ENCODE data around the gene RILPL2.

- TF ChIP-seq TCF4 (CRISPR knock-in tag; IDR thresholded peaks at IDR 0.05; ENCODE audit: borderline replicate concordance) (no peak), ISL1 (CRISPR knock-in tag; IDR thresholded peaks at IDR 0.05) (no peak), RARB (CRISPR knock-in tag; IDR thresholded peaks at IDR 0.05) (no peak), PPARA (CRISPR knock-in tag; IDR thresholded peaks at IDR 0.05; ENCODE audit: borderline replicate concordance) (no peak), ZFP3 (CRISPR knock-in tag; IDR thresholded peaks at IDR 0.05) (no peak)
Measured at GRCh38 chr12:123453165-123453564, 16.7 kb upstream of the RILPL2 start.

All from SK-N-SH treated with all-trans-retinoic acid at 6 μM for 48 hours (cell line).